Esophagus squamous epithelium (tissue), 4 donors: ENCODE data around the gene CEP112.

ENCODE experiments used
- CTCF ChIP-seq, 6 experiments: fragments of 450-650 bp in 4 of 6; fragments of 200-600 bp in 2 of 6; sonication (generic) in 2 of 6; IDR thresholded peaks; one replicate each; pipeline ENCODE4 v1.5.1; 2016 to 2019; ENCODE audit warnings: antibody characterized with exemption in 6 of 6, mild to moderate bottlenecking in 4 of 6, moderate library complexity in 4 of 6
- POLR2A ChIP-seq, 4 donors: fragments of 450-650 bp; IDR thresholded peaks; one replicate each; pipeline ENCODE4 v1.6.1; 2017; ENCODE audit warnings: antibody characterized with exemption in 4 of 4, mild to moderate bottlenecking in 4 of 4, moderate library complexity in 3 of 4

- TF ChIP-seq CTCF (IDR thresholded peaks at IDR 0.05), result no peak
- TF ChIP-seq POLR2A (IDR thresholded peaks at IDR 0.05), result no peak
Measured at GRCh38 chr17:65933290-65933689, 258.6 kb downstream of the CEP112 start.
